Activated naive CD8-positive, alpha-beta T cell treated with anti-CD3 and anti-CD28 coated beads for 36 hours (primary cell): Measurements from ENCODE around the gene LPO. TPM values are rescaled to one million over a fixed set of nuclear protein-coding genes. Genes with fewer than 3 reads are reported as not detected.

ENCODE experiments used
- DNase-seq: peaks from one replicate; pipeline ENCODE4 v3.0.0; 2021
- H3K27ac Mint-ChIP-seq: one replicate; pipeline ENCODE4 v1.8.0; 2022; ENCODE audit warnings: mild to moderate bottlenecking, moderate library complexity, mixed read lengths
- H3K27me3 Mint-ChIP-seq: one replicate; pipeline ENCODE4 v1.8.0; 2022; ENCODE audit warnings: mild to moderate bottlenecking, mixed read lengths
- H3K36me3 Mint-ChIP-seq: one replicate; pipeline ENCODE4 v1.8.0; 2021; ENCODE audit warnings: mild to moderate bottlenecking, mixed read lengths
- H3K4me1 Mint-ChIP-seq: one replicate; pipeline ENCODE4 v1.8.0; 2021; ENCODE audit warnings: mixed read lengths
- H3K4me3 Mint-ChIP-seq: one replicate; pipeline ENCODE4 v1.8.0; 2022; ENCODE audit warnings: mild to moderate bottlenecking, moderate library complexity, mixed read lengths
- H3K9me3 Mint-ChIP-seq: one replicate; pipeline ENCODE4 v1.8.0; 2022; ENCODE audit warnings: mixed read lengths
- total RNA-seq, 2 experiments: library from RNA; stranded (reverse); gene quantifications; one replicate each; pipeline ENCODE4 v1.2.3, GENCODE V29; 2021

The LPO gene
- total RNA-seq, 2 experiments from 2014 or later, result not detected

GRCh38 chr17:58309918-58310259, 71.5 kb downstream of the LPO start:
- H3K27ac Mint-ChIP-seq, result no peak overlapping the region
- no peaks in the 10 kb centered on the region for H3K36me3 Mint-ChIP-seq
- no peaks in the 10 kb centered on the region for H3K4me1 Mint-ChIP-seq
- H3K4me3 Mint-ChIP-seq, result no peak overlapping the region
- no peaks in the 10 kb centered on the region for H3K27me3 Mint-ChIP-seq
- no peak for DNase-seq
- no peaks in the 10 kb centered on the region for H3K9me3 Mint-ChIP-seq

- no peak overlapping the region for H3K27ac Mint-ChIP-seq
- H3K9me3 Mint-ChIP-seq, result no peaks in the 10 kb centered on the region
- DNase-seq, result no peak
- H3K27me3 Mint-ChIP-seq, result no peaks in the 10 kb centered on the region
- no peaks in the 10 kb centered on the region for H3K36me3 Mint-ChIP-seq
- H3K4me3 Mint-ChIP-seq, result no peak overlapping the region
- H3K4me1 Mint-ChIP-seq, result no peaks in the 10 kb centered on the region
Observed at GRCh38 chr17:58310511-58311428, 72.4 kb downstream of the LPO start.

GRCh38 chr17:58311429-58311894, 73.1 kb downstream of the LPO start:
- no peak overlapping the region for H3K27ac Mint-ChIP-seq
- H3K27me3 Mint-ChIP-seq, result no peaks in the 10 kb centered on the region
- H3K4me1 Mint-ChIP-seq, result no peaks in the 10 kb centered on the region
- DNase-seq, result no peak
- H3K4me3 Mint-ChIP-seq, result no peak overlapping the region
- no peaks in the 10 kb centered on the region for H3K9me3 Mint-ChIP-seq
- no peaks in the 10 kb centered on the region for H3K36me3 Mint-ChIP-seq

GRCh38 chr17:58312021-58312630, 73.7 kb downstream of the LPO start:
- no peak for DNase-seq
- Mint-ChIP-seq H3K27me3 (no peaks in the 10 kb centered on the region), H3K27ac (no peak overlapping the region), H3K4me1 (no peaks in the 10 kb centered on the region), H3K4me3 (no peak overlapping the region), H3K9me3 (no peaks in the 10 kb centered on the region), H3K36me3 (no peaks in the 10 kb centered on the region)

- DNase-seq, result no peak
- Mint-ChIP-seq H3K36me3 (no peaks in the 10 kb centered on the region), H3K27me3 (no peaks in the 10 kb centered on the region), H3K27ac (no peak overlapping the region), H3K4me1 (peaks cover 7% of the 10 kb centered on the region), H3K9me3 (no peaks in the 10 kb centered on the region), H3K4me3 (no peak overlapping the region)
Observed at GRCh38 chr17:58312829-58313228, 74.4 kb downstream of the LPO start.

- H3K4me3 Mint-ChIP-seq, result no peak overlapping the region
- no peak overlapping the region for H3K27ac Mint-ChIP-seq
- H3K27me3 Mint-ChIP-seq, result no peaks in the 10 kb centered on the region
- no peak for DNase-seq
- H3K4me1 Mint-ChIP-seq, result peaks cover 12% of the 10 kb centered on the region
- H3K36me3 Mint-ChIP-seq, result no peaks in the 10 kb centered on the region
- H3K9me3 Mint-ChIP-seq, result no peaks in the 10 kb centered on the region
Observed at GRCh38 chr17:58313815-58314705, 75.7 kb downstream of the LPO start.

- Mint-ChIP-seq H3K27ac (no peak overlapping the region), H3K4me3 (no peak overlapping the region), H3K36me3 (no peaks in the 10 kb centered on the region), H3K27me3 (no peaks in the 10 kb centered on the region), H3K4me1 (peaks cover 12% of the 10 kb centered on the region), H3K9me3 (no peaks in the 10 kb centered on the region)
- DNase-seq, result no peak
Observed at GRCh38 chr17:58314706-58315015, 76.3 kb downstream of the LPO start.

GRCh38 chr17:58315281-58315711, 76.9 kb downstream of the LPO start:
- Mint-ChIP-seq H3K9me3 (no peaks in the 10 kb centered on the region), H3K27ac (no peak overlapping the region), H3K4me3 (no peak overlapping the region), H3K36me3 (no peaks in the 10 kb centered on the region), H3K27me3 (no peaks in the 10 kb centered on the region), H3K4me1 (peaks cover 12% of the 10 kb centered on the region)
- no peak for DNase-seq

- Mint-ChIP-seq H3K27ac (no peak overlapping the region), H3K27me3 (no peaks in the 10 kb centered on the region), H3K4me1 (peaks cover 12% of the 10 kb centered on the region), H3K4me3 (no peak overlapping the region), H3K36me3 (no peaks in the 10 kb centered on the region), H3K9me3 (no peaks in the 10 kb centered on the region)
- DNase-seq, result no peak
Observed at GRCh38 chr17:58315750-58316149, 77.4 kb downstream of the LPO start.

GRCh38 chr17:58316260-58316960, 78.0 kb downstream of the LPO start:
- H3K27ac Mint-ChIP-seq, result no peak overlapping the region

GRCh38 chr17:58317421-58318064, 79.2 kb downstream of the LPO start:
- no peaks in the 10 kb centered on the region for H3K36me3 Mint-ChIP-seq
- H3K27ac Mint-ChIP-seq, result peak overlapping the region; percentile 84
- H3K4me3 Mint-ChIP-seq, result peak overlapping the region; percentile 12
- H3K27me3 Mint-ChIP-seq, result no peaks in the 10 kb centered on the region
- DNase-seq, result peak; percentile 75
- no peaks in the 10 kb centered on the region for H3K9me3 Mint-ChIP-seq
- peaks cover 14% of the 10 kb centered on the region for H3K4me1 Mint-ChIP-seq

More at GRCh38 chr17:58316260-58316960, 78.0 kb downstream of the LPO start:
- Mint-ChIP-seq H3K27me3 (no peaks in the 10 kb centered on the region), H3K4me3 (no peak overlapping the region), H3K4me1 (peaks cover 12% of the 10 kb centered on the region), H3K36me3 (no peaks in the 10 kb centered on the region), H3K9me3 (no peaks in the 10 kb centered on the region)
- DNase-seq, result no peak

GRCh38 chr17:58318065-58318481, 79.7 kb downstream of the LPO start:
- Mint-ChIP-seq H3K4me1 (peaks cover 14% of the 10 kb centered on the region), H3K27ac (peak overlapping the region; percentile 84), H3K27me3 (no peaks in the 10 kb centered on the region), H3K9me3 (no peaks in the 10 kb centered on the region), H3K36me3 (no peaks in the 10 kb centered on the region), H3K4me3 (no peak overlapping the region)
- DNase-seq, result no peak
